Astrocyte of the cerebellum (primary cell): ENCODE measurements around the gene DLGAP1.
A peak's percentile ranks its signal among the peaks of the same experiment; 100 is the strongest.

ENCODE experiments used
- DNase-seq: peaks from one replicate; pipeline ENCODE4 v3.0.0-alpha.2; 2011; ENCODE audit warnings: low read depth
- H3K4me3 ChIP-seq: 2 replicates; pipeline ENCODE4 v1.5.1; 2011; ENCODE audit warnings: mild to moderate bottlenecking, low read depth, low read length, moderate library complexity
- in situ Hi-C: cut with HindIII; loops from 2 replicates; pipeline ENCODE4 v1.10.0; 2017; ENCODE audit warnings: low sequenced_read_pairs
- TF ChIP-seq, protein P1 (sequence below): IDR thresholded peaks from 2 replicates; pipeline ENCODE4 v1.5.1; 2012; ENCODE audit warnings: low read length, low read depth, moderate library complexity, mild to moderate bottlenecking; ENCODE audit errors: missing control alignments

DLGAP1 gene

DNA sequence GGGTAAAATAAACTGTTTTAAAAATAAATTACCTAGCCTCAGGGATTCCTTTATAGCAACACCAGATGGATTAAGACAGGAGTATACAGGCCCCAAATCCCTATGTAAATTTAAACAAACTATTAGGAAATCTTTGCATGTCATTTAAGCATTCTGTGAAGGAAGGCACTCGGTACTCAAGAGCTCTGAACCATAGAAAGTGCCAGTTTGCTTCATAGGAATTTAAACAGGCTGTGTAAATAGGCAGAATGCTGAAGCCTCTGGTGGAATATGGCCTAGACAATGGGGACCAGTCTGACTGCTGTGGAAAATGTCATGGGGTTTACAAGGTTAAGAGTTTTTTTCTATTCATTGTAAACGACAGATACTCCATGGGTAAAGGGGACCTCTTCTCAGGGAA lies 377.4 kb downstream of the DLGAP1 start:
- no peak for DNase-seq
- TF ChIP-seq, protein P1, sequence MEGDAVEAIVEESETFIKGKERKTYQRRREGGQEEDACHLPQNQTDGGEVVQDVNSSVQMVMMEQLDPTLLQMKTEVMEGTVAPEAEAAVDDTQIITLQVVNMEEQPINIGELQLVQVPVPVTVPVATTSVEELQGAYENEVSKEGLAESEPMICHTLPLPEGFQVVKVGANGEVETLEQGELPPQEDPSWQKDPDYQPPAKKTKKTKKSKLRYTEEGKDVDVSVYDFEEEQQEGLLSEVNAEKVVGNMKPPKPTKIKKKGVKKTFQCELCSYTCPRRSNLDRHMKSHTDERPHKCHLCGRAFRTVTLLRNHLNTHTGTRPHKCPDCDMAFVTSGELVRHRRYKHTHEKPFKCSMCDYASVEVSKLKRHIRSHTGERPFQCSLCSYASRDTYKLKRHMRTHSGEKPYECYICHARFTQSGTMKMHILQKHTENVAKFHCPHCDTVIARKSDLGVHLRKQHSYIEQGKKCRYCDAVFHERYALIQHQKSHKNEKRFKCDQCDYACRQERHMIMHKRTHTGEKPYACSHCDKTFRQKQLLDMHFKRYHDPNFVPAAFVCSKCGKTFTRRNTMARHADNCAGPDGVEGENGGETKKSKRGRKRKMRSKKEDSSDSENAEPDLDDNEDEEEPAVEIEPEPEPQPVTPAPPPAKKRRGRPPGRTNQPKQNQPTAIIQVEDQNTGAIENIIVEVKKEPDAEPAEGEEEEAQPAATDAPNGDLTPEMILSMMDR: no peak
- H3K4me3 ChIP-seq: no peak overlapping the region
- in situ Hi-C loops: no loop called here

DNA sequence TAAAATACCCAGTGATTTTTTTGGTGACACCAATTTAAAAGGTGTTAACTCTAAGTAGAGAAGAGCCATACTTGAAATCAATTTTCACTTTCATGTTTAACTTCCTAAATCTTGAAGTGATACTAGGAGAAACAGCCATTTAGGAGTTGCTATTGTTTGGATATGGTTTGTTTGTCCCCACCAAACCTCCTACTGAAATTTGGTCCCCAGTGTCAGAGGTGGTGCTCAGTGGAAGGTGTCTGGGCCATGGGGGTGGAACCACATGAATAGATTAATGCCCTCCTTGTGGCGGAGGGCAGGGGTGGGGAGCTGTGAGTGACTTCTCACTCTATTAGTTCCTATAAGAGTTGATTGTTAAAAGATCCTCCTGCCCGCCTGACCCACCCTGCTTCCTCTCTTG lies 377.9 kb downstream of the DLGAP1 start:
- in situ Hi-C loops: no loop called here
- TF ChIP-seq, protein P1: no peak
- DNase-seq: no peak
- no peak overlapping the region for H3K4me3 ChIP-seq

DNA sequence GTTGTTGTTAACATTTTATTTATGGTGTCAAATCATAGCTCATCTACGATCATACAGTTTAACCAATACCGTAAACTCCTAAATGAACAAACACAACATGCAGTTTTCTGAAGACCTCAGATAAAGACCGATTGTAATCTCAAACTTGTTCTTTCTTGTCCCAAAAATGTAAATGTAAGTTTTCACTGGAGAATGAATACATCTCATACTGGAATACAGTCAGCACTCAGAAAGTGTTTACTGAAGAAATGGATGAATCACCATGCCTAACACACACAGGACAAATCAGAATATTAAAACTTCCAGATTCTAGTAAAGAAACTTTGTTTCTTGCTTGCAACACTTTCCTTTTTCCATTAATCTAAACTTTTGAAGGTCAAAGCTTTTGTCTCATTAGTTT lies 380.5 kb downstream of the DLGAP1 start:
- in situ Hi-C loops: no loop called here
- TF ChIP-seq, protein P1: no peak
- no peak for DNase-seq
- H3K4me3 ChIP-seq: no peak overlapping the region

DNA sequence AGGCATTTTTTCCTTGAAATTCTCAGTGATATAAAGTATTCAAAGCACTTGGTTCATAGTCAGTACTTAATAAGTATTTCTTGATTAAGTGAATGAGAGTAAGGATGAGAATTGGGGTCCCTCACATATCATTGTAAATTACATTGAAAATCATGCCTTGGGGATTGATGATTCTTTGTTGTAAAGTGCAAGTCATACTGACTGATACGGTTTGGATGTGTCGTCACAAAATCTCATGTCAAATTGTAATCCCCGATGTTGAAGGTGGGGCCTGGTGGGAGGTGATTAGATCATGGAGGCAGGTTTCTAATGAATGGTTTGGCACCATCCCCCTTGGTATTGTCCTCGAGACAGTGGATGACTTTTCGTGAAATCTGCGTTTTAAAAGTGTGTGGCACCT lies 385.9 kb downstream of the DLGAP1 start:
- no peak for DNase-seq
- TF ChIP-seq, protein P1: no peak
- H3K4me3 ChIP-seq: no peak overlapping the region
- in situ Hi-C loops: no loop called here

DNA sequence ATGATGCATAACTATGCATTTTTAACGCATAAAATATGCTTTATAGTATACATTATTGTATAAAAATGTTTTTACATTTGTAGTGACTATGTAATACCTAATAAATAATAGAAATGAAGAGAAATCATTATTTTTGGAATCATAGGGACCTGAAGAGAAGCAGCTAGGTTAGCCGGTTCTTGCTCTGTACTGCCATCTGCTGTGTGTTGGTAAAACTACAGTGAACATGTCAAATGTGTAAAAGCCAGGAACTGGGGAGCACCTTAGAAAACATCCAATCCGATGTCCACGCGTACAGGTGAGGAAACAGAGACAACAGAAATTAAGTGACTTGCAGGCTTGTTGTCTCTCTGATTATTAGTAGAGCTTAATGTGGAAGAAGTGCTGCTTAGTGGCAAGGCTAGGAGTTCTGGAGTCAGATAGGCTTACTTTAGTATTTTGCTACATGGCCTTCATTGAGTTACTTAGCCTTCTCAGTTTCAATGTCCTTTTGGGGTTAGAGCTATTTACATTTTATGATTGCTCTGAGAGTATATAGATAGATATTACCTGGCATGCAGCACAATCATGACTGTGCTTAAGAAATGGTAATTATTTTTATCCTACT lies 386.5 kb downstream of the DLGAP1 start:
- DNase-seq: peak; percentile 22
- TF ChIP-seq, protein P1: peak; percentile 86
- no peak overlapping the region for H3K4me3 ChIP-seq
- in situ Hi-C loops: no loop called here

DNA sequence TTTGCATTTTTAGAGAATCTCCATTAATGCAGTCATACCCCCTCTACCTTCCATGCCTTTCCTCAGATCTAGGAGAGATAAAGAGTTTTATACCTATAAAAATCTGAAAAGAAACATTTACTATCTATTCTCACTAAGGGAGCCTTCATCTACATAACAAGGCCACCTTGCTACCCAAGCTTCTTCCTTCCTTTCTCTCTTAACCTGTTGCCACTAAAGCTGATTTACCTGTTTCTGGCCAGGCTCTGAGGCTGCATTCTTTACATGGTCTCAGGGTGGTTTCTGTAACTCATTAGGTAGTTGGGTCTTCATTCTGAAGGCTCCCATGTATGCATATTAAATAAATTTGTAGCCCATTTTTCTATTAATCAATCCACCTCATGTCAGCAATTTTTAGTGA lies 391.6 kb downstream of the DLGAP1 start:
- TF ChIP-seq, protein P1: no peak
- DNase-seq: no peak
- H3K4me3 ChIP-seq: no peak overlapping the region
- in situ Hi-C loops: no loop called here
